Measurements from ENCODE around the gene LRRC30.
"Not testable (repeated sequence)": the region's sequence is repeated elsewhere in the genome, so short reads cannot be mapped to it uniquely, and the experiment has no call there.

LRRC30 gene

GRCh38 chr18:7230626-7231349 is at the start of gene LRRC30:
LRRC30 (plus strand) TSS chr18:7231089; CDS start chr18:7231139, 50 bp downstream.
- DNase-seq (ENCODE audit: low spot score) = no peak

DNA sequence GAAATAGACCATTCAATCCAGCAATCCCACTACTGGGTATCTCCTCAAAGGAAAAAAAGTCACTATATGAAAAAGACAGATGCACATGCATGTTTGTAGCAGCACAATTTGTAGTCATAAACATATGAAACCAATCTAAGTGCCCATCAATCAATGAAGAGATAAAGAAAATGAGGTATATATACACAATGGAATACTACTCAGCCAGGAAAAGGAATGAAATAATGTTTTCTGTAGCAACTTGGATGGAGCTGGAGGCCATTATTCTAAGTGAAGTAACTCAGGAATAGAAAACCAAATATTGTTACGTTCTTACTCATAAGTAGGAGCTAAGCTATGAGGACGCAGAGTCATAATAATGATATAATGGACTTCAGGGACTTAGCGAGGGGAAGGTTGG is 45.2 kb upstream of the LRRC30 start:
- DNase-seq (ENCODE audit: low spot score) = no peak

GRCh38 chr18:7190547-7191156 is 40.2 kb upstream of the LRRC30 start:
- no peak for DNase-seq (ENCODE audit: low spot score)

GRCh38 chr18:7191736-7192135 is 39.2 kb upstream of the LRRC30 start:
- DNase-seq (ENCODE audit: low spot score) = no peak

DNA sequence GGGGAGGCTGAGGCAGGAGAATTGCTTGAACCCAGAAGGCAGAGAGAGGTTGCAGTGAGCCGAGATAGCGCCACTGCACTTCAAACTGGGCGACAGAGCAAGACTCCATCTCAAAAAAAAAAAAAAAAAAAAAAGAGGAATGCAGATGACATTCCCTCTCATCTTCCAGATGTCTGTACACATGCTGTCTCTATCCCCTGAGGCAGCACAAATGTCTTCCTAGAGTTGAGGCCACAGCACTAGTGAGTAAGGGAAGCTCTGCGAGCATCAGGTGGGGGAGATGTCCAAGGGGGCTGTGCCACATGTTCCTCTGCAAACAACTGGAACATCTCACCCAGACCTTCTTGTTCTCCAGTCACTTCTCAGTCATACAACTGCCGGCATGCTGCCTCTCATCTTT is 35.6 kb upstream of the LRRC30 start:
- no peak for DNase-seq (ENCODE audit: low spot score)

- no peak for DNase-seq (ENCODE audit: low spot score)
Measured at GRCh38 chr18:7196421-7196820, 34.5 kb upstream of the LRRC30 start.

- no peak for DNase-seq (ENCODE audit: low spot score)
Measured at GRCh38 chr18:7197854-7198253, 33.0 kb upstream of the LRRC30 start.

- no peak for DNase-seq (ENCODE audit: low spot score)
Measured at GRCh38 chr18:7198326-7198725, 32.6 kb upstream of the LRRC30 start.

DNA sequence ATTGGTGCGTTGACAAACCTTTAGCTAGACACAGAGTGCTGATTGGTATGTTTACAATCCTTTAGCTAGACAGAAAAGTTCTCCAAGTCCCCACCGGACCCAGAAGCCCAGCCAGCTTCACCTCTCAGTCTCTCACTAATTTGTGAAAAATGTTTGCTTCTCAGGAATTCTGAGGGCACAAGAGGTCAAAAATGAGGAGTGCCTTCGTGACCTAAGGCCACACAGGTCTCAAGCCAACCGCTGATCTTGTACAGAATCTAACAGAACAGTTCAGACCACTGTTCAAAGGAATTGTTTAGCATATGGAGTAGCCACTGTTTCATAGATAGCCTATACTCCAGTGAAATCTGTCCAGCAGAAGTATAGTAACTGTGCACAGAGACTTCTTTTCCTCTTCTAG is 29.8 kb upstream of the LRRC30 start:
- no peak for DNase-seq (ENCODE audit: low spot score)

GRCh38 chr18:7202169-7202568 is 28.7 kb upstream of the LRRC30 start:
- no peak for DNase-seq (ENCODE audit: low spot score)

- DNase-seq (ENCODE audit: low spot score) = not testable (repeated sequence)
Measured at GRCh38 chr18:7203601-7204000, 27.3 kb upstream of the LRRC30 start.

DNA sequence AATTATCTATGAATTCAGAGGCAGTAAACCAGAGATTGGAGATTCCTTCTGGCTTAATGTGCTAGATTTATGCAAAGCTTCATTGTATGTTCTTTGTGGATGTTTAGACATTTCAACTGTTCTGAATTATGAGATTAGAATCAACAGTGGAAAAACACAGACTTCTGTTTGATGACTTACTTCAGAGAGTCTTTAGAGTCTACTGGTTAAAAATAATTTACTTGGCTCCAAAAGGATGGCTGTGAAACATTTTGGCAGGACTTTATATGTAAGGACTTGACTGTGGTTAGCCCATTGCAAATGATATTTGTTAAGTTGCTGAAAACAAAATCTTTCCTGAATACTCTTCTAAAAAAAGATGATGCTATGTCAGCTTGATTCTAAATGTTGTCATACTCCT is 25.5 kb upstream of the LRRC30 start:
- DNase-seq (ENCODE audit: low spot score) = no peak

DNA sequence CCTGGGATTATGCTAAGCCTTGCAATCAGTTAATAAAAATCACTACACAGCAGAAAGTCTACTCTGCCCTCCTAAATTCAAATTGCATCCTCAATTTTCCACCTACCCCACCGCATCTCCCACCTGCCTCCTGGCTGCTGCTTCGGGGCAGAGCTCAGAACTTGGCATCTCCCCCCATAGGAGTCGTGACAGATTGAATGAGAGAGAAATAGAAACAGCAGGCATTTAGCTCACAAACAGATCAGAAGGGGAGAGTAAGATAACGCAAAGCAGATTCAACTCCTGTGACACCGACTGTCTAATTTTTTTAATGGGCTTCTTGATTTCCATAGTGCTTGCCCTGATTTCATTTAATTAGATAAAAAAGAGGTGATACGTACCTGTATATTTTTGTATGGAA is 24.7 kb upstream of the LRRC30 start:
- no peak for DNase-seq (ENCODE audit: low spot score)

GRCh38 chr18:7207366-7207915 is 23.4 kb upstream of the LRRC30 start:
- DNase-seq (ENCODE audit: low spot score) = no peak

- DNase-seq (ENCODE audit: low spot score) = peak; percentile 44
Measured at GRCh38 chr18:7221424-7222155, 9.3 kb upstream of the LRRC30 start.

GRCh38 chr18:7224198-7224597 is 6.7 kb upstream of the LRRC30 start:
- DNase-seq (ENCODE audit: low spot score) = no peak

DNA sequence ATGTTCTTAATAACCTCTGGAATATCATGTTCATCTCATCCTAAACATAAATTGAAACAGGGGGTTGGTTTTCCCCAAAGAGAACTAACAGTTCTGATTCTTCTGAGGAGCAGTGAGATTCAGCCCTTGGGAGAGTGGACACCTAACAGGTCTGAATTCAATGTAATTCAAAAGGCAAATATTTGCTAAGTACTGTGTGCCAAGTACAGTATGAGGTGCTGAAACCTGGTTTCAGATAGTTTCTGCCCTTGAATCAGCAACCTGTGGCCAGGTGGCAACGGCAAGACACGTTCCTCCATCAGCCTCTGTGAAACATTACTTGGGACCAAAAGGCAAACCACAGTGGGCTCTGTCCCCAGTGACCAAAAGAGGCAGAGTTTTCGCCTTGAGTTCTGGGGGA is 1.3 kb downstream of the LRRC30 start:
- no peak for DNase-seq (ENCODE audit: low spot score)

GRCh38 chr18:7233134-7233810 is 2.4 kb downstream of the LRRC30 start:
- DNase-seq (ENCODE audit: low spot score) = no peak

DNA sequence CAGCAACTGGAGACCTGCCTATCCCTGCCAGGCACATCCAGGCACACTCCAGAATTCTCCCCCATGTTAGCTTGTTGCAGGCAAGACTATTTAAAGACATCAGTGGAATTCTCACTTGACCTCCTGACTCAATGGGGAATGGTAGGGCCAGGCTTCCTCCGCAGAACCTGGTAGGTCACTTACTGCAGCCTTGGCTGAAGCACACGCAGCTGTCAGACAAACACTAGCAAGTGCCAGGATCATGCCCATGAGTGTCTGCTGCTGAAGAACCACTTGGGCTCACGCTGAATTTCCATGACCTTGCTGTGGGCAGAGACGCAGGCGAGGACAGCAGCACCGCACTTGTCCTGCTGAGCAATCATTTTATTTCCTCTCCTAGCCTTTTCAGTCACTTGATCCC is 3.2 kb downstream of the LRRC30 start:
- no peak for DNase-seq (ENCODE audit: low spot score)

DNA sequence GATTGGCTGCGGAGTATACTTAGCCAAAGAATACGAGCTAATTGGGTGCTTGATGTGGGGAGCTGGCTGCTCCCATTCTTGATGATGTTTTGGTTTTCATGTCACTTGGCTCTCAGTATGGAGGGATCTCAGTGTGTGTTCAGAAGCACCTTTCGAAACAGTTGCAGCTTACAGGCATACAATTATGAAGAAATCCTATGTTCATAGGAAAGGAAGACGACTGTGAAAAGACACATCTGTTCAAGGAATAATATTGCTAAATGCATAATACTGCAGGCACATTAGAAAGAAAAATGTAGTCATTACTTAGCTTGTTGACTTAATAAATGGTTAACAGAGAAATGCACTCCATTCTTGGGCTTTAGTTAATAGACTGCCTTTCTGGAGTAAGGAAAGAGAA is 4.1 kb downstream of the LRRC30 start:
- no peak for DNase-seq (ENCODE audit: low spot score)

- DNase-seq (ENCODE audit: low spot score) = no peak
Measured at GRCh38 chr18:7236072-7236471, 5.2 kb downstream of the LRRC30 start.

DNA sequence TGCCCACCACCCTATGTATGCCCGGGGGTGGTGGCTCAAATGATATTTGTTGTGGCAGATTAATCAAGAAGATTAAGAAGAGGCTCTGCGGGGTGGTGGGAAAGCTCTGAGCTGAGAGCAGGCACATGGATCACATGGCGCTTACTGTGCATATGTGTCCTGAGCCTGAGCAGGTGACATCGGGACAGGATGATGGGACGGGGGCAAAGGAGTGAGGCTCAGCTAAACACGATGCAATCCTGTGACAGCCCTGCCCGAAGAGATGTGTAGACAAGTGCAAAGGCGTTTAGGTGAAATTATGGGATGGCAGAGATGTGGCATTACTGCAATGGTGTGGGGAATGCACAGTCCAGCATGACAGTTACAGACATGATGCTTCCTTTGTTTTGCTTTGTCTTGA is 6.0 kb downstream of the LRRC30 start:
- no peak for DNase-seq (ENCODE audit: low spot score)
